Measurements from ENCODE around the gene GDF10. TPM values are rescaled to one million over a fixed set of nuclear protein-coding genes. Genes with fewer than 3 reads are reported as not detected.
A peak's percentile ranks its signal among the peaks of the same experiment; 100 is the strongest.

The GDF10 gene
- 14.5 TPM for total RNA-seq
- long read RNA-seq, transcript GDF10-201 (3 exons, 2,458 nt), result major isoform, 39 of 51 reads
- long read RNA-seq, partial matches to known transcripts, result 11 of 51 reads
- long read RNA-seq, other reads (novel, unspliced or antisense), result 1 of 51 reads

DNA sequence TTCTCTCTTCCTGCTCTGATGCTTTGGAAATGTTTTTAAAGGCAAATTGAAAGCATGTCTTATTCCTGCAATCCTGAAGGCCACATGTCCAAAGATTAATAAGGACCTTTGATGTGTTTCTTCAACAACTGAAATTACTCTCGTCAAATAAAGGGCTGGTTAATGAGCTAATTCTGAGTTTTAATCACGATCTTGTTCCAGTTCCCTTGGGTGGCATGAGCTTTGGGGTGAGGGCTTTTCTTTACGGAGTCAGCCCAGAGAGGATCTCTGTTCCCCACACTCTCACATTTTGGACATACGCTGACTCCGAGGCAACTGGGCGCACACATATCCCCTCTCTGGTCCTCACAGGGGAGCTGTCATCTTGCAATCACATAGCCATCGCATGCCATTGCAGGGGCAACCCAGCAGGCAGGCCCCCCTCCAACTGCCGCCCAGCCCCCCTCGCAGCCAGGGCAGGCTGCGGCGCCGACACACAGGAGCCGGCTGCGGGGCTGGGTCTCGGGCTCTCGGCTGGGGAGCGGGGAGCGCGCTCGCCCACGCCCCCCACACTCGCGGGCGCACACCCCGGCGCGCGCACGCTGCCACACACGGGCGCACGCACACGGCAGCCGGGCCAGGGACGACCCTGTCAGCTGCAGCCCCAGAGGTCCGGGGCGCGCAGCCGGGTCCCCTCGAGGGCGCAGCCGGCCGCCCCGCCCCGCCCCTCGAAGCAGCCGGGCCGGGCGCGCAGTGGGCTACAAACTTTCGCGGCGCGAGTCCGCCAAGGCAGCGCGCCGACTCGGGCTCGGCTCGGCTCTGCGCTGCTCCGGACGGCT is at the start of gene GDF10:
TSS of gene GDF10 (plus strand) at position 587 of the 818 bp plus-strand sequence. CDS start 455 bp downstream, outside the sequence.
- Histone ChIP-seq H3K4me3 (peak within 1 kb of the TSS; percentile 52), H3K9me3 (no peaks in the 10 kb centered on the region), H3K4me1 (no peaks in the 10 kb centered on the region), H3K27ac (peak within 1 kb of the TSS; percentile 36), H3K27me3 (ENCODE audit: low read depth) (peaks cover 28% of the 10 kb centered on the region), H3K36me3 (no peaks in the 10 kb centered on the region)
- no peak for TF ChIP-seq CTCF (IDR thresholded peaks at IDR 0.05)
- intact Hi-C loops (cut with DNase I), result no loop called here
- DNase-seq, result no peak
- ATAC-seq, result peak; percentile 16 to 18

DNA sequence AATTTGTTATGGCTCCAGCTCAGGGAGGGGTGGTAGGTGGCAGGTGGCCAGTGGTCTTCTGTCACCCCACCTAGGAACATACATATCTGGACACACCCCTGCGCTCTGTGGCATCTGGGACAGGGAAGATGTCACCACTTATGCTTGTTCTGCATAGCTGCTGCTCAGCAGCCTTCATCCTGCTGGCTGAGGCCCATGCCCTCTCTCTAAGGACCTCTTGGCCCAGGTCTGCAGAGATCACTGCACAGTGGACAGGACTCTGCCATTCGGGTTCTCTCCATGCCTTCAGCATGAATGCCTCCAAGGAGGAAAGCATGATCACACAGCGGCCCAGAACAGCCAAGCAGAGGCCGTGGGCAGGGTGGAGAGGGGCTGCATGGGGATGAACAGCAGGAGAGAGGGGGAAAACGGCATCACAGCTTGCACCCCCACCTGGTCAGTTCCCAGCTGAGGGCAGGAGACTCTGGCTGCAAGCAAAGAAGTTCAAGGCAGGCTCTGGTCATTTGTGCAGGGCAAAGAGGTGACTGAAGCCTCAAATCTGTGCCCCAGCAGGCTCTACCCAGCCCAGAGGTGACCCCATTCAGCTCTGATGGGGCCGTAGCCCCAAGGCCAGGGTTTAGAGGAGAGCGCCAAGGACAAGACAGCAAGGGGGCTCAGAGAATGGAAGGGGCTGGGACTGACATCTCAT is 47.8 kb upstream of the GDF10 start:
- no peaks in the 10 kb centered on the region for H3K9me3 ChIP-seq
- peaks cover 4% of the 10 kb centered on the region for H3K27me3 ChIP-seq (ENCODE audit: low read depth)
- TF ChIP-seq CTCF (IDR thresholded peaks at IDR 0.05), result no peak
- ATAC-seq, result no peak
- intact Hi-C loops (cut with DNase I), result no loop called here
- H3K27ac ChIP-seq, result no peak overlapping the region
- no peaks in the 10 kb centered on the region for H3K4me1 ChIP-seq
- no peak for DNase-seq
- H3K4me3 ChIP-seq, result no peak overlapping the region
- no peaks in the 10 kb centered on the region for H3K36me3 ChIP-seq

DNA sequence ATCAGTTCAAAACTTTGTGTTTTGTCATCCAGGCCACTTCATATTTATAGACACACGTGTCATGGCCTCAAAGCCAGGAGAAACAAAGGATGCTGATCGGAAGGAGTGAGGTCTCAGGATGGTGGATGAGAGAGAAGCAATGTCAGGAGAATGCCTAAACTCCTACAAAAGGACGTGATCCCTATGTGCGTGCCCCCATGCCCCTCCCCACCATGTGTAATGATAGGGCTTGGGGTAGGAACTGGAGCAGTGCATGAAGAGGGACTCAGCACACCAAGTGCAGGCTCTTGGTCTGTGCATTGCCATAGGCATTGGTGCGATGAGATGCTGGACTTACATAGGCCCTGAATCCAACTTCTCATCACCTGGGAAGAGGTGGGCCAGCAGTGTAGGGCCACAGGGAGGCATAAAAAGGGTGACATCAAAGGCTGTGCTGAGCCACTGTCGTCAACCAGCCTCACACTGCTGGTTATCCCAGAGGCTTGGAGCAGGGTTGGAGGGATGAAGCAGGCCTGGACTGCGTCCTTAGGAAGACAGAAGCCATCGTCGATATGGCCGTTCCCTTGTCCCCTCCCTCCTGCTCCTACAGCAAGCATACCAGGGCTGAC is 46.9 kb upstream of the GDF10 start:
- H3K27ac ChIP-seq, result no peak overlapping the region
- no peak overlapping the region for H3K4me3 ChIP-seq
- H3K9me3 ChIP-seq, result no peaks in the 10 kb centered on the region
- H3K27me3 ChIP-seq (ENCODE audit: low read depth), result peaks cover 4% of the 10 kb centered on the region
- ATAC-seq (no peak), DNase-seq (no peak)
- intact Hi-C loops (cut with DNase I), result no loop called here
- no peaks in the 10 kb centered on the region for H3K4me1 ChIP-seq
- TF ChIP-seq CTCF (IDR thresholded peaks at IDR 0.05), result no peak
- no peaks in the 10 kb centered on the region for H3K36me3 ChIP-seq

GRCh38 chr10:47253651-47254375 is 46.2 kb upstream of the GDF10 start:
- H3K9me3 ChIP-seq, result no peaks in the 10 kb centered on the region
- intact Hi-C loops (cut with DNase I), result no loop called here
- H3K27ac ChIP-seq, result no peak overlapping the region
- no peaks in the 10 kb centered on the region for H3K36me3 ChIP-seq
- H3K4me1 ChIP-seq, result no peaks in the 10 kb centered on the region
- no peak overlapping the region for H3K4me3 ChIP-seq
- peaks cover 4% of the 10 kb centered on the region for H3K27me3 ChIP-seq (ENCODE audit: low read depth)
- TF ChIP-seq CTCF (IDR thresholded peaks at IDR 0.05), result no peak
- ATAC-seq (peak in 1 of 2 donors; percentile 4), DNase-seq (no peak)

DNA sequence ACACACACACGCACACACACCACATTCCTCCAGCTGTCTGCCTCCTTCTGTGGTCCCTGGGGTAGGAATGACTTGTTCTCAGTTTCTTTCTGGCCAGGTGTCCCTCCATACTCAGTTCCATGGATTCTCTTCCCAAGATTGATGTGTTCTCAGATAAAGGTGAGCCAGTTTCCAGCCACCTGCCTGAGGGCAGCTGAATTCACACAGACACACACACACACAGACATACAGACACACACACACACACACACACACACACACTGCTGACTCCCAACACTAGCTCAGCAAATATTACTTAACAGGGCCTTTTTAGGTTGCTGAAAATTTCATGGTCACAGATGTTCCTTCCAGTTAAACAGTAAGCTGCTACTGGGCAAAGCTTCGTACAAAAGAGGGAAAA is 45.4 kb upstream of the GDF10 start:
- Histone ChIP-seq H3K27me3 (ENCODE audit: low read depth) (peaks cover 4% of the 10 kb centered on the region), H3K4me1 (no peaks in the 10 kb centered on the region), H3K36me3 (no peaks in the 10 kb centered on the region), H3K4me3 (no peak overlapping the region), H3K9me3 (no peaks in the 10 kb centered on the region), H3K27ac (no peak overlapping the region)
- TF ChIP-seq CTCF (IDR thresholded peaks at IDR 0.05), result no peak
- intact Hi-C loops (cut with DNase I), result no loop called here
- DNase-seq (no peak), ATAC-seq (no peak)

All from lower lobe of right lung (tissue), 2 donors.